ENCODE results near the gene SYN1.

GRCh38 chrX:47633689-47634590 is 14.3 kb upstream of the SYN1 start:
- TF ChIP-seq POLR2A (IDR thresholded peaks at IDR 0.05) (no peak), CTCF (IDR thresholded peaks at IDR 0.05) (no peak)
